T follicular helper cell (primary cell): ENCODE results near the gene RPAP3.

ENCODE experiments used
- DNase-seq: peaks from one replicate; pipeline ENCODE4 v3.0.0-alpha.2; 2020; ENCODE audit warnings: low read depth

RPAP3 gene

DNA sequence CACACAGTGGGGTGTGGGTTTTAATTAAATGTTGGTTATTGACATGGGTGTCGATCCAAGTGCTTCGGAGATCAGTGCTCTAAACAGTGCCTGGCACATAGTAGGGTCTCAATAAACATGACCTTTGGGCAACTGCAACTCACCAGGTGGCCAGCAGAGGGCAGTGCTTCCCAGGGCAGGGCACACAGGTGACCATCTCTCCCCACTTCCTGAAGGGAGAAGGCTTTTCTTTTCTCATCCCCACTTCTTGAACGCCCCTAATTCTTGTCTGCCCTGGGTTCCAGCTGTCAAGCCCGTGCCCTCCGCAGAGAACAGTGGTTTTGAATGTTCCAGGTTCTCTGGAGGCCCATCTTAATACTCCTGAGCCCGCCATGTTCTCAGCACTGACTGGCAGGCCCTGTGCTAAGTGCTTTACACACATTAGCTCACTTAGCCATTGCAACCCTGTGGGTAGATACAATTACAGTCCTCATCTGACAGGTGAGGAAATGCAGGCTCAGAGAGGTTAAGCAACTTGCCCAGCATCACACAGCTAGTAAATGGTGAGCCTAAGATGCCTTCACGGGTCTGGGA, 36.5 kb upstream of the RPAP3 start:
- peak; percentile 62 for DNase-seq

DNA sequence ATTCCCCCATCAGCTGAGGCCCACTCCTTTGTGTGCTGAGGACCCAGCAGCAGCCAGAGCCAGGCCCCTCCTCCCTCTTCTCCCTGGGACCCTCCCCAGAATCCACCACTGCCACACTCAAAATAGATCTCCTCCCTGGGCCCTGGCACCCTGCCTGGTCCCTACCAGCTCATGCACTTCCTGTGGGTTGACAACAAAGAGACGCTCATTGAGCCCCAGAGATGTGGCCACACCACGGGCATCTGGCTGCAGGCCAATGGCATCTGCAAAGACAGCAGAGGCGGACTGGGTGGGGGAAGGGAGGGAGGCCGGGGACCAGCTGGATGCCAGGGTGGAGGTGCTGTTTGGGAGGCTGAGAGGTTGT, 35.5 kb upstream of the RPAP3 start:
- peak; percentile 46 for DNase-seq

DNA sequence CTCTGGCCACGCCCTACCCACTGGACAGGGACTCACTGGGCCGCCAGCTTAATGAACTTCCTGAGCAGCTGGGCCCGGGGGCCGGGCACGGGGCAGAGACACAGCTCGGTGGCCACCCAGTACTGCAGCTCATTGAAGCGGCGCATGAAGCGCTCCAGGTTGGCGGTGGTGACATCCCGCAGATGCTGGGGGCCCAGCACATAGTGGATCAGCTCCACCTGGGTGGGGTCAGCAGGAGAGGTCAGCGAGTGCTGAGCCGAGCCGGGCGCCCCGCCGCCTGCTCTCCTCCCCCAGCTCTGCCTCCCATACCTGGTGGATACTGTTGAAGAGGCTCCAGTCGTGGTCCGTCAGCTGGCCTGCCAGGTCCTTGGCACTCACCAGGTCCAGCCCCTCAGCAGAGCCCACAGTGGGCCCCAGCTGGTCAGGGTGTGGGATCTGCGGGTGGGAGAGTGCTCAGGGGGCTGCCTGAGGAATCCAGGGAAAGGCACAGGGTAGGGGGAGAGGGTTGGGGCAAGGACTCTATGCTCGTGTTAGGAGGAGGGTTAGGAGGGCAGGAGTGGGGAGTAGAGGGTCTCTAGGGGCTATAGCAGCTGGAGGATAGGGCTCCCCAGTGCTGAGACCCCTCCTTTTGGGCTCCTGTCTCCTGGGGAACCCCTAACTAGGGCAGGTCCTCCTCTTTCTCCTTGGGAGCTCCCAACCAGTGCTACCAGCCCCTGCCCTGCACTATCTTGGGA, 34.9 kb upstream of the RPAP3 start:
- DNase-seq: no peak

- no peak for DNase-seq
Measured at GRCh38 chr12:47739979-47740378, 34.1 kb upstream of the RPAP3 start.

- DNase-seq: no peak
Measured at GRCh38 chr12:47739297-47739696, 33.5 kb upstream of the RPAP3 start.

GRCh38 chr12:47737936-47738594, 32.2 kb upstream of the RPAP3 start:
- no peak for DNase-seq

DNA sequence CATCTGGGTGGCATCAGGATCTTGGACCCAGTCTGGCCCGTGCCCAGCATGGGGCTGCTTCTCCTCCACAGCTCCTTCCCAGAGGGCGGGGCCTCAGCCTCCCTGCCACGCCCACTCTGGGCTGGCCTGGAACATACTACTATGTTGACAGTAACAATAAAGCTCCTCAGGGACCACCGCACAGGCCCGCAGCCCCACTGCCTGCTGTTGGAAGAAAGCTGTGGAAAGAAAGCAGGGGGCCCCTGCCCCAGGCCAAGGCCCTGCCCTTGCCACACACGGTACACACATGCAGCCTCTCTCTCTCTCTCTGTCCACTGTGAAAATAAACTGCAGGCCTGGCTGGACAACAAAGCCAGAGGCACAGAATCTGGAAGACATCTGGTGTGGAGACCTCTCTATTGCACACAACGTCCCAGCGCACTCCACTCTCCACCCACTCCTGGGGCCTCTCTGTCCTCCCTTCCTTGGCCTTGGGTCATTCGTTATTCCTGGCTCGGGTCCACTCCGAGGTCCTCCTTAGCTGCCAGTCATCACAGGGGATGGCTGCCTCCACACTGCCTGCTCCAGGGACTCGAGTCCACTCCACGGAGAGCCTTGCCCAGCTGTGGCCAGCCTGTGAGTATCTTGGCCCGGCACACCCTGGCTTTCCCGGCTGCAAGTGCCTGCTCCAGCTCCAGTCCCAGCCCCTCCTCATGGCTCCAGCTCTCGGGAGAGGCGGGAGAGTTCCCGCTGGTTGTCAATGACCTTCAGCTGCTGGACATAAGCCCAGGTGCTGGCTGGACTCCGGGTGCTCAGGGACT, 31.2 kb upstream of the RPAP3 start:
- no peak for DNase-seq

DNA sequence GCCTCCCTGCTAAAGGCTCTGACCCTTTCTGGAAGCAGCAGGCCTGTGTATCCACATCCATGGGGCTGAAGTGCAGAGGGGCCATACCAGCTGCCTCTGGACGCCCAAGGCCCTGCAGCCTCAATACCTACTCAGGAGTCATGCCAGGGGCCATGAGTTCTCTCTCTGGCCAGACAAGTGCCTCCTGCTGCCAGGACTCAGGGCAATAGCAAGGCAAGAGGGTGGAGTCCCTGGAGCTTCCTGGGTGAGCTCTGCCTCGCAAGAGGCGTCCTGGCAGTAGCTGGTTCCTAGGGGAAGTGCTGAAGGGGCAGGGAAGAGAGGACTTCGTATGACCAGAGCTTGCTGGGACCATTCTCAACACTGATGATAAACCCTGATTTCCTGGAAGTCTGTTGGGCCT, 30.4 kb upstream of the RPAP3 start:
- DNase-seq: no peak

GRCh38 chr12:47735649-47736048, 29.8 kb upstream of the RPAP3 start:
- DNase-seq: no peak

GRCh38 chr12:47734725-47735480, 29.1 kb upstream of the RPAP3 start:
- no peak for DNase-seq

DNA sequence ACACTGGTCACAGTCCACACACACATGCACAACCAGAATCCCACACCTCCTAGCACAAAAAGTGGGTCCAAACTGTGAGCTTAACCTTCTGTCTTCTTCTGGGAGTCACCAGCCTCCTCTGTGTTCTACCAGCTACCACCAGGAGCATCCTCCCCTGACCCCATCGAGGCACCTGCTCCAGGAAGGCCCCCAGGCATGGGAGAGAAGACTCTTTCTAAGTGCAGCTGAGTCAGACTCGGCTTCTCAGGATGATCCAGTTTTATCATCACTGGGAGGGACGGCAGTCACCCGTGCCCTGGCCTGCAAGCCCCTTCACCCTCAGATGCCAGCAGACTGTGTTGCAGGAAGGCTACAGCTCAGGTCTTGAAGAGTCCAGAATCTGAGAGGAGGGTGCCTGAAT, 27.3 kb upstream of the RPAP3 start:
- DNase-seq: no peak

GRCh38 chr12:47732504-47732903, 26.7 kb upstream of the RPAP3 start:
- DNase-seq: no peak

DNA sequence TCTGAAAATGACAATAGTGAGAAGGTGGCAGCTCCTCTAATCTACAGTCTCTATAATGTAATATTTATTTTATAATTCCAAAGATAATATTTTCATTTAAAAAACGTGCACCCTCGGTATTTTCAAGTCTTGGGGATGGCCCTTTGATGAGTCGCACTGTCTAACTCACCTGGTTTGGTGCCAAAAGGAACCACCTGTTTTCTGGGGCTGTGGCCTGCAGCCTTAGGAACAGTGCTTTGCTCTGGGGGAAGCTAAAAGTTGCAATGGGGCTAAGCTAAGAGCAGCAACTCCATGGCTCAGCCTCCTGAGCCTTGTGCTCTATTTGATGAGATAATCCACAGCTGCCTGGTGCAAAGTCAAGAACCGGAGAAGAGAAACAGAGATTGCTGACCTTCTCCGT, 25.9 kb upstream of the RPAP3 start:
- no peak for DNase-seq

DNA sequence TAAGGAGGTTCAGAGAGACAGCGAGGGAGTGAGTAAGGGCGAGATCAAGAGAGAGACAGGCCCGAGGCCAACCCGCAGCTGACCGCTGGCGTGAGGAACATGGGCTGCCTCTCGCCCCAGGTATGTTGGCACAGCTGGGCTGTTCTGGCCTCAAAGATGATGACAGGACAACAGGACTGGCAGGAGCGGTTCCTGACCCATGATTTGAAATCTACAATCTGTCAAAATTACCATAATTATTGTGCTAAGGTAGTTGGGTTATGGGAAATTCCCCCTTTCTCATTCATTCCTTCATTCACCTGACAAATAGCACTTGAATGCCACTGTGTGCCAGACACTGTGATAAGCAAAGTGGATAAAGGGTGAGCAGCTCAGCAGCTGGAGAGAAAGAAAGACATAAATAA, 24.5 kb upstream of the RPAP3 start:
- DNase-seq: no peak

DNA sequence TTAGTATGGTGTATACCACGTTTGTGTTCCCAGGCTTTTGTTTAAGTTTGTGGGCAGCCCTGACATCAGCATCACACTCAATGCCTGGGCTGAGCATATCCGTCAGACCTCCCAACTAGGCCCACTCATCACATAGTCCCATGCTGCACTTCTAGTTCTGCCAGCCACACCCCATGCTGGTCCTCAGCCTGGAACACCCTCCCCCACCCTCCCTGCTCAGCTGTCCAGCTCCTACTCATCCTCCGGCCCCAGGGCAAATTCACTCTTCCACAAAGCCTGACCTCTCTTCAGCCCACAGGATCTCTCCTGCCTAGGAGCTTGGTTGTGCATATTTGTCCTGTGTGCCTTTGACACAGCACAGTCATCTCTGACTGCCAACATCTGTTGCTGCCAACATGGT, 23.4 kb upstream of the RPAP3 start:
- DNase-seq: no peak

GRCh38 chr12:47725893-47726292, 20.1 kb upstream of the RPAP3 start:
- DNase-seq: no peak

- DNase-seq: no peak
Measured at GRCh38 chr12:47725091-47725772, 19.4 kb upstream of the RPAP3 start, which contains the start of gene ENDOU. Gene ENDOU (minus strand): TSS chr12:47725490. CDS start chr12:47725413, 77 bp downstream.

- DNase-seq: no peak
Measured at GRCh38 chr12:47722941-47723631, 17.3 kb upstream of the RPAP3 start.

DNA sequence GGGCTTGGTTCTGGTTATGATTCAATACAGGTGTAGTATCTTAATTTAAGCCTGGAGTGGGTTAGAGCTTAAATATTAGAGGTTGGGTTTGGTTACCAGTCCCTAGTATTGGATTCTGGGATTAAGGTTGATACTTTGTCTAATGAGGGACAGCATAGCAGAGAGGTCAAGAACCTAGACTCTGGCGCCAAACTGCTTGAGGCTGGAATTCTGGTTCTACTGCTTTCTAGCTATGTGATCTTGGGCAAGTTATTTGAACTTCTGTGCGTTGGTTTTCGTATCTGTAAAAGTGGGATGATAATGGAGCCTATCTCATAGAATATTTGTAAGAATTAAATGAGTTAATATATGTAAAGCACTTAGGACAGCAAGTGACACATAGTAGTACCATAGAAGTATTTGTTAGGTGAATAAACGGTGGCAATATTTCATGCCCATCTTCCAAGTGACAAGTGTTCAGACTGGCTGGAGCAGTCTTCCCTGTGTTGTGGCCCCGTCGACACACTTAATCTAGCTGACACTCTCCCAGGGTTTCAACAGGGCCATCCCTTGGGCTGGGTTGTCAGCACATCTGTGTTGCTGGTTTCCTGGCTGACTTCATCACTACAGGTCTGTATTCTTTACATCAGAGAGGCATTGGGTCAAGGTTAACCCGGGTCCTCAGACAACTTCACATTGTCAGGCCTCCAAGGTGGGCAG, 16.5 kb upstream of the RPAP3 start:
- DNase-seq: no peak

- no peak for DNase-seq
Measured at GRCh38 chr12:47721431-47721973, 15.7 kb upstream of the RPAP3 start.
